ENCODE results near the gene RAPGEF4.

DNA sequence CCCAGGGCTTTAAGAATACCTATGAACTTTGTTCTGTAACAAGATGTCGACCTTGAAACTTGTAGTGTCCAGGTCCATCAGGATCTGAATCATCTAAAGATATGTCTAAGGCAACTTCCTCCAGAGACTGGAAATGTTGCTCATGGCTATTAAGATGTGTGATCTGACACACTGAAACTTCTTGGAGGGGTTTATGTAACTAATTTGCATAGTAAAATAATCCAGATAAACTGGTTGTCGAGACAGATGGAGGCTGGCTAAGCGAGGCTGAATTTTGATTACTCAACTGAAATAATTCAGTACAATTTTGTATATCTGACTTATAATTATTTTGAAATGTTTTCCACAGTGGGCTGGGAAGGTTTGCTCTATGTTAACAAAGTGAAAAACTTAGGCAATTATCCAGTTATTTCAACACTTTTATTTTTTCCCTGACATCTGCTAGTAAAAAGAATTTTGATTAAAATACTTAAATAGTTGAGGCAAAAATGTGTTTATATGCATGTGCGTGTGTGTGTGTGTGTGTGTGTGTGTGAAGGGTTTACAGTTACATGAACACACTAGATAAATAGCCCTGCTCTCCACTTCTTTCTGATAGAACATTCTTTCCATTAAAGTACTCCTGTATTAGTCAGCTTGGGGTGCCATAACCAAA is 328.6 kb downstream of the RAPGEF4 start:
- TF ChIP-seq, protein P1, sequence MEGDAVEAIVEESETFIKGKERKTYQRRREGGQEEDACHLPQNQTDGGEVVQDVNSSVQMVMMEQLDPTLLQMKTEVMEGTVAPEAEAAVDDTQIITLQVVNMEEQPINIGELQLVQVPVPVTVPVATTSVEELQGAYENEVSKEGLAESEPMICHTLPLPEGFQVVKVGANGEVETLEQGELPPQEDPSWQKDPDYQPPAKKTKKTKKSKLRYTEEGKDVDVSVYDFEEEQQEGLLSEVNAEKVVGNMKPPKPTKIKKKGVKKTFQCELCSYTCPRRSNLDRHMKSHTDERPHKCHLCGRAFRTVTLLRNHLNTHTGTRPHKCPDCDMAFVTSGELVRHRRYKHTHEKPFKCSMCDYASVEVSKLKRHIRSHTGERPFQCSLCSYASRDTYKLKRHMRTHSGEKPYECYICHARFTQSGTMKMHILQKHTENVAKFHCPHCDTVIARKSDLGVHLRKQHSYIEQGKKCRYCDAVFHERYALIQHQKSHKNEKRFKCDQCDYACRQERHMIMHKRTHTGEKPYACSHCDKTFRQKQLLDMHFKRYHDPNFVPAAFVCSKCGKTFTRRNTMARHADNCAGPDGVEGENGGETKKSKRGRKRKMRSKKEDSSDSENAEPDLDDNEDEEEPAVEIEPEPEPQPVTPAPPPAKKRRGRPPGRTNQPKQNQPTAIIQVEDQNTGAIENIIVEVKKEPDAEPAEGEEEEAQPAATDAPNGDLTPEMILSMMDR (IDR thresholded peaks at IDR 0.05): no peak
- no peak for TF ChIP-seq POLR2A (IDR thresholded peaks at IDR 0.05)

All from Peyer's patch (tissue), 4 donors.